Fibroblast of peridontal ligament (primary cell): ENCODE data around the gene VSNL1.

Experiments
- DNase-seq: peaks from one replicate; pipeline ENCODE4 v3.0.0-alpha.2; 2010; ENCODE audit errors: extremely low read depth

The VSNL1 gene

DNA sequence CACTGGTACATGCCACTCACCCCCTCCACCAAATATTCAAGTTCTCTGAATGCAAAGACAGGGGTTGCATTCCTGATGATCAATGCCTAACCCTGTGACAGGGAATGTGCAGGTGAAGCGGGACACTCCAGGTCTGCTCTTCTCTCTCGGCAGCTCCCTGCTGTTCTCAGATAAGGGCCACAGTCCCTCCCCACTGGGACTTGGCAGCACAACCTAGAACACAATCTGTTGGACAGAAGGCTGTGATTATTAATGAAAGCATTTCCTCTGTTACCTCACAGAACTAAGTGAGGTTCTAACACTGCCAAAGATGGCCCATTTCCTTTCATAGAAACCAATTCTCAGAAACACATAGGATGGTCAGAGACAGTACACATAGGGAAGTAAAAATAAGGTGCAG lies 42.7 kb downstream of the VSNL1 start:
- DNase-seq = no peak

DNA sequence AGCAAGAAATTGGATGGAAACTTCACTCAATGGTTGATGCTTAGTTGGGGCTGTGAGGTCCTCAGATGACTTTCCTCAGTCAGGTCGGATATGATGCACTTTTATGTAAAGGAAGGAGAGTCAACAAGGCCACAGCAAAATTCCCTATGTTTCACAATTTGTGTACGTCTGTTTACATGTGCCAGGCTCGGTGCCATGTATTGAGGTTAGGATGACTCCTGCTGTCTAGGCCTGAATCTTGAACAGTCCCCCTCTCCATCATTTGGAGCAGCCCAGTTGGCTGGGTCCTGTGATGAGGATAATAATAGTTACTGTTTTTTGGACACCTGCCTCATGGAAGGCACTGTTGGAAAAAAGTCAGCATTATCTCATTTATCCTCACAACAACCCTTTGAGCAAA lies 43.1 kb downstream of the VSNL1 start:
- DNase-seq = no peak

- no peak for DNase-seq
Measured at GRCh38 chr2:17584689-17585088, 44.2 kb downstream of the VSNL1 start.

DNA sequence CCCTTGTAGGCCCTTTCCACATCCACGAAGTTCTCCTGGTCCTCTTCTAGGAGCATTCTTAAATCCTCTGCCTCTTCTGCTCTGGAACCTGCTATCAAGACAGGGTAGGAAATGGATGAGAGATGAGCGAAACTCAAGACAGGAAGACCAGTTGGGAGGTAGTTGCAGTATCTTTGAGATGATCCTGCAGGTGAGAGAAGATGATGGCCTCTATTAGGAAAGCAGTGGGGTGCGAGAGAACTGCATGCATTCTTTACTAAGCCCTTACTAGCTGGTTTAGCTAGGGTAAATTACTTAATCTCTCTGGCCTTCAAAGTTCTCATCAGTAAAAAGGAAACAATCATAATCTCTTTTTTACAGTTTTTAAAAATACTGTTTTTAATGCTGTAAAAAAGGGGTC lies 47.0 kb downstream of the VSNL1 start:
- no peak for DNase-seq

- no peak for DNase-seq
Measured at GRCh38 chr2:17588031-17588430, 47.5 kb downstream of the VSNL1 start.

DNA sequence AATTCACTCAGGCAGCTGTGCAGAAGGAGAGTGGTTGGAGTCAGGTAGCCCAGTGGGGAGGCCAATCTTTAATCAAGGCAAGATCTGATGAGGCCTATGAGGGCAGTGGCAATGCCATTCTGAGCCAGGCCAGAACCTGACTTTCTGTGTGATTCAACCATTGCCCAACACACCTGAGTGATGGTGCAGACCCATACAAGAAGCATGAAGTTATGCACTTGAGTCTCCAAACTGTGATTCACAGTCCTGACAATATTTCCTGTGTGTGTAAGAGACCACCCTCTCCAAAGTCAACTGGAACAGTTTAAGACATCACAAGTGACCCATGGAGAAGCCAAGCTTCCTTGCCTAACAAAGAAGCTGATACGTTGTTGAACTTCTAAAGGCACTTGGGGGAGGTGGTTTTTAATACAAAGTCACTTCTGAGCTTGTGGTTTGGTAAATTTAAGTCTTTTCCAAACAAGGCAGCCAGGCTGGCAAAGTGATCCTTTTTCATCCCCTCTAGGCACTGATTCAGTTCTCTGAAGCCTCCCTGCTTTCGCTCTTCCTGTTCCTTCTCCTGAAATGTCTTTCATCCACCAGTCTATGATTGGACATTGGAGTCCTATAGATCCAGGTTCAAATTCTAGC lies 49.0 kb downstream of the VSNL1 start:
- no peak for DNase-seq

DNA sequence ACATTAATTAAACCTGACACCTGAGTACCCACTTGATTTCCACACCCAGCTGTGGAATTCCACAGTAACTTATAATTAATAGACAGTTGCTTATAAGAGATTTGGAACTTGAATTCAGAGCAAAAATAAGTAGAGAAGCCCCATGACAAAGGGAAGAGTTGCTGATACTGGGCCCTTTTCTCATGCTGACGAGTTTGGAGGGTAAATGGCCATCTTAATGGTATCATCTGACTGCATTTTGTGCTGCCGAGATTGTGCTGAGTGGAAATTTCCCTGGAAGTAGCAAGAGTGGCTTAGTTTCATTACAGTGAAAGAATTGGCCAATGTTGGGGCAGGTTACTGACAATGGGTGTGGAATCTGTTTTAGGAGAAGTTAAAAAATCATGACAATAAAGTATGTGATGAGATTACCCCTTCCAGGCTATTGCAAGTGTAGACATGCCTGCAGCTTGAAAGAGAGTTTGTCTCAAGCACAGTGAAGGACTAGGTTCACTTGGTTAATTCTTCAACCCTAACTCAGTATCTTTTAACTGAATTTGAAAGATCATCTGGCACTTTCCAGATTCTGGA lies 49.9 kb downstream of the VSNL1 start:
- no peak for DNase-seq

- DNase-seq = no peak
Measured at GRCh38 chr2:17591846-17592245, 51.4 kb downstream of the VSNL1 start.

GRCh38 chr2:17592731-17593409 lies 52.4 kb downstream of the VSNL1 start:
- DNase-seq = no peak

GRCh38 chr2:17593445-17593840 lies 52.9 kb downstream of the VSNL1 start:
- DNase-seq = no peak

GRCh38 chr2:17593841-17594491 lies 53.5 kb downstream of the VSNL1 start:
- no peak for DNase-seq

- peak; percentile 31 for DNase-seq
Measured at GRCh38 chr2:17594533-17595401, 54.3 kb downstream of the VSNL1 start.

DNA sequence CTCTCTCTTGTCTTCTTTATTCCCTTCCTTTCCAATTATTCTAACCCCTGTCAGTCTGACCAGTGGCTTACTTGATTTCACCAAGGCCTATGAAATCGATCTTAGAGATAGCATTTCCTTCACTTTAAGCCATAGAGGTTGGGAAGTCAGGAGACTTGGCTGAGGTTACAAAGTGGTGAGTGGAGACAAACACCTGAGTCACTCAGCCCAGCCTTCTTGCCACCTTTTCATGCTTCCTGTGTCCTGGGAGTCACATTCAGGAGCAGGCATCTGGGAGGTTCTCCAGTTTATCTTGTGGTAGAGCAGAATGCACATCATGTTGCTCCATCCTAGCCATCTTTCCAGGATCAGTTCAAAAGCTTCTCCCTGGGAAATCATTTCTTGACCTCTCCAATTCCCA lies 59.1 kb downstream of the VSNL1 start:
- DNase-seq = no peak

GRCh38 chr2:17600556-17601204 lies 60.2 kb downstream of the VSNL1 start:
- no peak for DNase-seq

GRCh38 chr2:17604050-17604449 lies 63.6 kb downstream of the VSNL1 start:
- no peak for DNase-seq

DNA sequence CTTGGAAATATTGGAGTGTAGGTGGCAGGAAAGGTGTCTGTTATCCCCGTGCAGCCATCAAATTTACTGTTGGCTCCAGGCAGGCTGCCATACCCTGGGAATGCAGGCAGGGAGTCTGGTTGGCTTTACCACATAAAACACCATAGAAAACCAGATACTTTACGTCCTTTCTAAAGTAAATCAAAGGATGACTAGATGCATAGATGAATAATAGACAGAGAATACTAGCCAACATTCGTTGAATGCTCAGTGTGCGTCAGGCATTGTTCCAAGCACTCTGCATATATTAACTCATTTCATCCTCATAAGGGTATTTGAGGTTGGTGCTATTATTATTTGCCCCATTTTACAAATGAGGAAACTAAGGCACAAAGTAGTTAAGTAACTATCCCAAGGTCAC lies 65.2 kb downstream of the VSNL1 start:
- no peak for DNase-seq

- DNase-seq = no peak
Measured at GRCh38 chr2:17606851-17607250, 66.4 kb downstream of the VSNL1 start.

GRCh38 chr2:17607379-17607778 lies 66.9 kb downstream of the VSNL1 start:
- no peak for DNase-seq

DNA sequence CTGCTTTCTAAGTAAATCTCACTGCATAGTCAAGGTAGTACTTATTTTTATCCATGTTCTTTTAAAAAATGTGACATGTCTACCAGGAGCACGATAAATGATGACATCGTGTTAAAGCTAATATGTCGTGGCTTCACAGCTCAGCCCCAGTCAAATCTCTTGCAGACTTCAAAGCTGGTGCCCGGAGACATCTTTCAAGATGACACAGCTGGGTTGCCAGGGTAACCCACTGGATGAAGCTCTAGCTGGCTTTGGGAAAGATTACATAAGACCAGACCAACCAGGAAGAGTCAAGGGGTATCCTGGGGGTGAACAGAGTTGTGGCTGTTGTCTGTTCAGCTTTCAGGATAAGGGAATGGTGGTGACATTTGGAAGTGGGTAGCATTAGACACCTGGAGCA lies 67.8 kb downstream of the VSNL1 start:
- DNase-seq = no peak

GRCh38 chr2:17610521-17610920 lies 70.0 kb downstream of the VSNL1 start:
- no peak for DNase-seq

DNA sequence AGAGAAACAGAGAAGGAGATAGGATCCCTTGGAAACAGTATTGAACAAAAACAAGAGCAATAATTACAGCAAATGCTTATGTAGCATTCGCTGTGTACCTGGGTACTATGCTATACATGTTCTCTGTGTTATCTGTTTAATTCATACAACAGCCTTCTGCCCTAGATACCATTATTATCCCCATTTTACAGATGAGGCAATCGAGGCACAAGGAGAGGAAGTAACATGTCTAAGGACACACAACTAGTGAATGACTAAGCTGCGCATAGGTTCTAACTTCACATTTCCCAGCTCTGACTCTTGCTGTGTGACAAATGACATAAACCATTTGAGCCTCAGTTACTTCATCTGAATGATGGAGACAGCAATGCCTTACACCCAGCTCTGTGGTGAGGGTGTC lies 70.5 kb downstream of the VSNL1 start:
- DNase-seq = no peak
